MM.1S (cell line): ENCODE measurements around the gene ZIC2.

Experiments used
- EZH2 ChIP-seq: fragments of 300-600 bp; sonication (generic); optimal IDR thresholded peaks from 2 replicates; pipeline ENCODE3; 2017; ENCODE audit warnings: low read depth, mild to moderate bottlenecking, antibody characterized with exemption, low read length, mixed read lengths
- TF ChIP-seq, protein P1 (sequence below): fragments of 300-600 bp; sonication (generic); IDR thresholded peaks from 2 replicates; pipeline ENCODE4 v1.5.1; 2016; ENCODE audit warnings: antibody characterized with exemption, low read length, mixed read lengths

DNA sequence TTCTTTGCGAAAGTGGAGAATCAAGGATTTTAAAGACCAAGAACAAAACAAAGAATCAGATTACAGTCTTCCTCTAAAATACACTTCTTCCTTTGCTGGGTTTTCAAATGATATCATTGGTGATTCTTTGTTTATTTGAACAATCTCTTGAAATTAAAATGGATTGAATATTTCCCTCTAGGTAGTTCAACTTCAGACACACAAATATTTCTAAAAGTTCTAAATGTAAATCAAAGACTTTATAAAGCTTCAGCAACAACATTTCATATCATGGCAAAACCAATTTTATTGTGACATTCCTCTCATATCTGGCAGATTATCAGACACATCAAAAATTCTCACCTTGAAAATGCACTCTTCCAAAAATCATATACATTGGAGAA, 13.0 kb downstream of the ZIC2 start:
- TF ChIP-seq, protein P1, sequence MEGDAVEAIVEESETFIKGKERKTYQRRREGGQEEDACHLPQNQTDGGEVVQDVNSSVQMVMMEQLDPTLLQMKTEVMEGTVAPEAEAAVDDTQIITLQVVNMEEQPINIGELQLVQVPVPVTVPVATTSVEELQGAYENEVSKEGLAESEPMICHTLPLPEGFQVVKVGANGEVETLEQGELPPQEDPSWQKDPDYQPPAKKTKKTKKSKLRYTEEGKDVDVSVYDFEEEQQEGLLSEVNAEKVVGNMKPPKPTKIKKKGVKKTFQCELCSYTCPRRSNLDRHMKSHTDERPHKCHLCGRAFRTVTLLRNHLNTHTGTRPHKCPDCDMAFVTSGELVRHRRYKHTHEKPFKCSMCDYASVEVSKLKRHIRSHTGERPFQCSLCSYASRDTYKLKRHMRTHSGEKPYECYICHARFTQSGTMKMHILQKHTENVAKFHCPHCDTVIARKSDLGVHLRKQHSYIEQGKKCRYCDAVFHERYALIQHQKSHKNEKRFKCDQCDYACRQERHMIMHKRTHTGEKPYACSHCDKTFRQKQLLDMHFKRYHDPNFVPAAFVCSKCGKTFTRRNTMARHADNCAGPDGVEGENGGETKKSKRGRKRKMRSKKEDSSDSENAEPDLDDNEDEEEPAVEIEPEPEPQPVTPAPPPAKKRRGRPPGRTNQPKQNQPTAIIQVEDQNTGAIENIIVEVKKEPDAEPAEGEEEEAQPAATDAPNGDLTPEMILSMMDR = no peak
- TF ChIP-seq EZH2 = no peak
